SK-N-SH treated with all-trans-retinoic acid at 6 μM for 48 hours (cell line): ENCODE data around the gene KLF3.

Source experiments
- ATAC-seq: fragments of 200-7000 bp; cut with Tn5 transposase; 3 replicates; pipeline ENCODE4 v1.9.1; 2020; ENCODE audit warnings: mild to moderate bottlenecking, moderate library complexity
- CREB5 ChIP-seq: fragments of 250-450 bp; sonication (Bioruptor Pico); IDR thresholded peaks from 2 replicates; pipeline ENCODE4 v1.5.1; 2020; ENCODE audit warnings: low read depth, mild to moderate bottlenecking, moderate library complexity
- CSDC2 ChIP-seq: fragments of 250-450 bp; sonication (Bioruptor Pico); IDR thresholded peaks from 2 replicates; pipeline ENCODE4 v1.5.0; 2020; ENCODE audit warnings: mild to moderate bottlenecking, moderate library complexity
- ESRRG ChIP-seq: fragments of 250-450 bp; sonication (Bioruptor Pico); IDR thresholded peaks from 2 replicates; pipeline ENCODE4 v1.6.1; 2021; ENCODE audit warnings: mild to moderate bottlenecking
- GLIS3 ChIP-seq: fragments of 250-450 bp; sonication (Bioruptor Pico); IDR thresholded peaks from 2 replicates; pipeline ENCODE4 v1.5.0; 2020; ENCODE audit warnings: mild to moderate bottlenecking, moderate library complexity
- ISL1 ChIP-seq: fragments of 250-450 bp; sonication (Bioruptor Pico); IDR thresholded peaks from 2 replicates; pipeline ENCODE4 v2.1.2; 2022; ENCODE audit warnings: mild to moderate bottlenecking, moderate library complexity
- OSR1 ChIP-seq: fragments of 250-450 bp; sonication (Bioruptor Pico); IDR thresholded peaks from 2 replicates; pipeline ENCODE4 v1.8.0; 2022; ENCODE audit warnings: moderate library complexity, mild to moderate bottlenecking, inconsistent platforms
- POU6F1 ChIP-seq: fragments of 250-450 bp; sonication (Bioruptor Pico); IDR thresholded peaks from 2 replicates; pipeline ENCODE4 v1.8.0; 2021; ENCODE audit warnings: low read depth, mild to moderate bottlenecking, moderate library complexity, borderline replicate concordance
- RARB ChIP-seq: fragments of 250-450 bp; sonication (Bioruptor Pico); IDR thresholded peaks from 2 replicates; pipeline ENCODE4 v1.8.0; 2021; ENCODE audit warnings: mild to moderate bottlenecking, moderate library complexity
- TCF4 ChIP-seq: fragments of 250-450 bp; sonication (Bioruptor Pico); IDR thresholded peaks from 2 replicates; pipeline ENCODE4 v1.8.0; 2021; ENCODE audit warnings: mild to moderate bottlenecking, moderate library complexity, borderline replicate concordance
- TOX ChIP-seq: fragments of 250-450 bp; sonication (Bioruptor Pico); IDR thresholded peaks from 2 replicates; pipeline ENCODE4 v1.8.0; 2021; ENCODE audit warnings: mild to moderate bottlenecking, moderate library complexity, borderline replicate concordance
- TSHZ2 ChIP-seq: fragments of 250-450 bp; sonication (Bioruptor Pico); IDR thresholded peaks from 2 replicates; pipeline ENCODE4 v1.5.0; 2020; ENCODE audit warnings: mild to moderate bottlenecking, moderate library complexity
- ZC3H10 ChIP-seq: fragments of 250-450 bp; sonication (Bioruptor Pico); IDR thresholded peaks from 2 replicates; pipeline ENCODE4 v1.5.1; 2021; ENCODE audit warnings: mild to moderate bottlenecking, moderate library complexity
- ZFP3 ChIP-seq: fragments of 250-450 bp; sonication (Bioruptor Pico); IDR thresholded peaks from 2 replicates; pipeline ENCODE4 v1.5.0; 2020; ENCODE audit warnings: mild to moderate bottlenecking, moderate library complexity
- ZFP30 ChIP-seq: fragments of 450-650 bp; formaldehyde crosslinking; IDR thresholded peaks from 2 replicates; pipeline ENCODE4 v1.5.0; 2022; ENCODE audit warnings: mild to moderate bottlenecking, moderate library complexity
- ZNF565 ChIP-seq: fragments of 450-650 bp; formaldehyde crosslinking; conservative IDR thresholded peaks from 2 replicates; pipeline ENCODE4 v1.5.0; 2020; ENCODE audit warnings: low read depth, mild to moderate bottlenecking, moderate library complexity
- ZNF70 ChIP-seq: fragments of 450-650 bp; formaldehyde crosslinking; IDR thresholded peaks from 2 replicates; pipeline ENCODE4 v1.5.0; 2020; ENCODE audit warnings: mild to moderate bottlenecking, moderate library complexity
- ZNF8 ChIP-seq: fragments of 450-650 bp; formaldehyde crosslinking; IDR thresholded peaks from 2 replicates; pipeline ENCODE4 v1.5.0; 2020; ENCODE audit warnings: mild to moderate bottlenecking, moderate library complexity

KLF3 gene

GRCh38 chr4:38676986-38677385, 13.0 kb downstream of the KLF3 start:
- no peak for ATAC-seq

GRCh38 chr4:38677441-38677840, 13.4 kb downstream of the KLF3 start:
- no peak for ATAC-seq

More at GRCh38 chr4:38676986-38677385, 13.0 kb downstream of the KLF3 start:
- TF ChIP-seq ZFP30 (CRISPR knock-in tag), result no peak
- no peak for TF ChIP-seq ZNF70
- no peak for TF ChIP-seq CREB5 (CRISPR knock-in tag)
- TF ChIP-seq TSHZ2 (CRISPR knock-in tag), result no peak
- no peak for TF ChIP-seq OSR1
- TF ChIP-seq ZNF565 (CRISPR knock-in tag), result no peak
- no peak for TF ChIP-seq ZNF8 (CRISPR knock-in tag)
- no peak for TF ChIP-seq POU6F1 (CRISPR knock-in tag)

GRCh38 chr4:38678078-38678477, 14.1 kb downstream of the KLF3 start:
- TF ChIP-seq TSHZ2 (CRISPR knock-in tag), result no peak
- TF ChIP-seq ISL1, result no peak
- TF ChIP-seq TOX (CRISPR knock-in tag), result no peak
- TF ChIP-seq ZFP3 (CRISPR knock-in tag), result no peak
- no peak for TF ChIP-seq ZC3H10 (CRISPR knock-in tag)
- no peak for TF ChIP-seq ESRRG
- TF ChIP-seq GLIS3 (CRISPR knock-in tag), result no peak
- ATAC-seq, result no peak

More at GRCh38 chr4:38677441-38677840, 13.4 kb downstream of the KLF3 start:
- TF ChIP-seq RARB (CRISPR knock-in tag) (no peak), TCF4 (CRISPR knock-in tag) (no peak), TSHZ2 (CRISPR knock-in tag) (no peak), ISL1 (no peak), ZNF8 (CRISPR knock-in tag) (no peak), CSDC2 (no peak)

- TF ChIP-seq ZFP30 (CRISPR knock-in tag), result no peak
- TF ChIP-seq, all 23 proteins: peak for 0
- ATAC-seq, result peak; percentile 32; the same call in 1 of the 3 replicates
These were observed 15.9 kb downstream of the KLF3 start for GRCh38 chr4:38679921-38680320.
